HG03432 (cell line): ENCODE results near the gene NOL4.
A peak's percentile ranks its signal among the peaks of the same experiment; 100 is the strongest.
"Not testable (repeated sequence)": the region's sequence is repeated elsewhere in the genome, so short reads cannot be mapped to it uniquely, and the experiment has no call there.

Experiments used
- ATAC-seq: cut with Tn5 transposase; IDR thresholded peaks from one replicate; pipeline ENCODE4 v1.9.1; 2021; ENCODE audit warnings: mild to moderate bottlenecking, moderate library complexity; ENCODE audit not compliant: unreplicated experiment

Gene NOL4

GRCh38 chr18:34224423-34225217, at the start of gene NOL4:
TSS of gene NOL4 (minus strand) at chr18:34224913. CDS start at chr18:34223253, 1,660 bp downstream.
- ATAC-seq, result peak; percentile 43

DNA sequence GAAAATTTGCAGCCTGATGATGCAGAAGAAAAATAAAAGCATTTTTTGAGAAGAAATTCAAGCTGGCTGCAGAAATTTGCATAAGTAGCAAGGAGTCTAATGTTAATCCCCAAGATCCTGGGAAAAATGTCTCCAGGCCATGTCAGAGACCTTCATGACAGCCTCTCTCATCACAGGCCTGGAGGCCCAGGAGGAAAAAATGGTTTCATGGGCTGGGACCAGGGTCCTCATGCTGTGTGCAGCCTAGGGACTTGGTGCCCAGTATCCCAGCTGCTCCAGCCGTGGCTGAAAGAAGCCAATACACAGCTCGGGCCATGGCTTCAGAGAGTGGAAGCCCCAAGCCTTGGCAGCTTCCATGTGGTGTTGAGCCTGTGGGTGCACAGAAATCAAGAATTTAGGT, 41.3 kb upstream of the NOL4 start:
- not testable (repeated sequence) for ATAC-seq

- ATAC-seq, result peak; percentile 97
These were observed 37.4 kb upstream of the NOL4 start for GRCh38 chr18:34261865-34262780.

DNA sequence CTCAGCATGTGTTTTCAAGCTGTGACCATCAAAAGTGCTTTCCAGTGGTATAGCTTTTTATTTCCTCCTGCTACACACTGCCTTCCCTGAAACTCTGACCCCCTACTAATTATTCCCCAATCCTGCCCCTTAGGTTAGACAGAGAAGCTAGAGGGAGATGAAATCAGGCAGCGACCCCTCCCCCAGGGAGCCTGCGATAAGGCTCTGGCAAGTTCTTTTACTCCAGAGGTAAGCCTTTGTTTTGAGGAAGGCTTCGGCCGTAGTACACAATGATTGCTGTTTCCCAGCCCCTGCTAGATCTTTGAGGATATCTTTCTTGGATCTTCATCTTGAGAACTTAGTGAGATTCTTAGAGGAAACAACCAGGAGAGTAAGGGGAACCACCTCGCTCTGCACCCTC, 33.5 kb upstream of the NOL4 start:
- ATAC-seq, result no peak

DNA sequence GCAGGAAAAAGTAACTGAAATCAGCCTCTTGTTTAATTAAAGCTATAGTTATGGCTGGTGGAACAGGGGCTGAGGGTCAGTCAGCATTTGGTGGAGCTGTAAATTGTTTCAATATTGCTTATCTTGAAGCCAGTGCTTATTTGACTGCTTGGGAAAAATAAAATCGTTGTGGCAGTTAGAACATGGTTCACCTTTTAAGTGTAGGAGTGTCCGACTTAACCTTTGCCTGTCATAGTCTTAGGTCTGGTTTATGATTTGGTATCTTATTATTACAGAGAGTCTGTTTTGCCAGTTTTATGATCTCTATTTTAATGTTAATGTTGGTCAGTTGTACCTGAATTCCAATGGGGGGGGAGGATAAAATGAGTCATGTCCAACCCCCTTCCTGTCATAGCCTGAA, 27.2 kb upstream of the NOL4 start:
- no peak for ATAC-seq

GRCh38 chr18:34248727-34249126, 24.0 kb upstream of the NOL4 start:
- ATAC-seq, result no peak

GRCh38 chr18:34242739-34243138, 18.0 kb upstream of the NOL4 start:
- no peak for ATAC-seq

GRCh38 chr18:34233781-34234388, 9.2 kb upstream of the NOL4 start:
- not testable (repeated sequence) for ATAC-seq

- no peak for ATAC-seq
These were observed 473 bp upstream of the NOL4 start for GRCh38 chr18:34225218-34225553.

DNA sequence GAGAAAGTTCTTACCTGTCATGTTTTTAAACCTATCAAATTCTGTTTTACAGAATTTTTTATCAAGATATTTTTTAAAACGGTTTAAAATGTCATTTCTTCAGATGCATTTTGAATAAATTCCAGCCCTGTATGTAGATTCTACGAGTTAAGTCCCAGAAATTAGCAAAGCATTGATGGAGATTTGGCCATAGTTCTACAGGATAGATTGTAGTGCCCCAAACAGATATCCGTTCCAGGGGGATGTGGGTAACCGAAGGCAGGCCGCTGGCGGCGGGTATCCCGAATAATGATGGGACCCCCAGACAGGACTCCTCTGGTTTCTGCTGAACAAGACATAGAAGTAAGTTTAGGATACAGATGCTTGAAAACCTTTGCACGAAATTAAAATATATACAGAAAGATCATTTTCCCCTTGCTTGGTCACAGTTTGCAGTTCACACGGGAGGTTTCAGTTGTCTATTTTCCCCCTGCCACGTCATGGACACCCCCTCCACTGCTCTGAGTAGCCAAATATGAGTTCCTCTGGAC, 755 bp downstream of the NOL4 start:
- no peak for ATAC-seq

DNA sequence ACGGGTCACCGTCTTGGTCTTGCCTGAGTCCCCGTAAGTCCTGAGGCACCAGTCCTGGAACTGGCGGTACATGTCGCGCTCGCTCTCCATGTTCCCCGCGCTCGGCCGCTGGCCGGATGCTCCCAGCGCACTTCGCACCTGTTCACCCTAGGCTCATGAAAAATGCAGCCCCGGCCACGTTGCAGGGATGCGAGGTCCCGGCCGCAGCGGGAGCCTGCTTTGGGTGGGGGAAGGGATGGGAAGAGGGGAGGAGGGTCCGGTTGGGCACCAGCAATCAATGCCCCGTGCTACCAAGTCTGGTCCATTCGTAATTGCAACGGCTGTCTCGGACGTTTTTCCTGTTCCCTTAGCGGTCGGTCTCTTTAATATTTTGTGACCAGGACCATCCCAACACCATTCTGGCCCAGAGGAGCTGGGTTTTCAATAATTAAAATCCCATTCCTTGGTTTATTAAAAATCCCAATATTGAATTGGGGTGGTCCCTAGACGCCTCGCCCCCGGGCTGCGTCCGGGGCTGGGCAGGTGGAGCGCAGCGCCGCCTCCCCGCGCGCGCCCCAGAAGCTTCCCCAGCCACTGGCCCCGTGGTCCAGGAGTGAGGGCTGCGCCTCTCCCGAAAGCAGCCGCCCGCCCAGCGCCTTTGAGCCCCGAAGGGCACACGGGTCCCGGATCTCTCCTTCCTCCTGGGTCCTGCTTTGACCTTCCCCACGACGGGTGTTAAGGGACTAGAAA, 1.4 kb downstream of the NOL4 start:
- ATAC-seq, result peak; percentile 9

- peak; percentile 70 for ATAC-seq
These were observed 2.2 kb downstream of the NOL4 start for GRCh38 chr18:34222307-34223163.

DNA sequence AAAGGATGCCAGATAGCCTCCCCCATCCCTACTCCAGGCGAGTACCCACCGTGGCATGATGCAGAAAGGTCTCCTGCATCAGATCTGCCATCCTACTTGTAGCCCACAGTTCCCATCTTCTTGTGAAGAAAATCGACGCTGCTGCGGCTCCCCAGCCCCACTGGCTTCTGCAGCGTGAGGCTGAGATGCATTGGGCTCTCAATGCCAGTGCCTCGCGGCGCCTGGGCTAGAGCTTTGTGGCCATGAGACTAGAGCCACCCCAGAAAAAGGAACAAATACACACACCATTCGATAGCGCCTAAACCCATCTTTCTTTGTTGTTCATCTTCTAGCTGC, 2.8 kb downstream of the NOL4 start:
- peak; percentile 34 for ATAC-seq

DNA sequence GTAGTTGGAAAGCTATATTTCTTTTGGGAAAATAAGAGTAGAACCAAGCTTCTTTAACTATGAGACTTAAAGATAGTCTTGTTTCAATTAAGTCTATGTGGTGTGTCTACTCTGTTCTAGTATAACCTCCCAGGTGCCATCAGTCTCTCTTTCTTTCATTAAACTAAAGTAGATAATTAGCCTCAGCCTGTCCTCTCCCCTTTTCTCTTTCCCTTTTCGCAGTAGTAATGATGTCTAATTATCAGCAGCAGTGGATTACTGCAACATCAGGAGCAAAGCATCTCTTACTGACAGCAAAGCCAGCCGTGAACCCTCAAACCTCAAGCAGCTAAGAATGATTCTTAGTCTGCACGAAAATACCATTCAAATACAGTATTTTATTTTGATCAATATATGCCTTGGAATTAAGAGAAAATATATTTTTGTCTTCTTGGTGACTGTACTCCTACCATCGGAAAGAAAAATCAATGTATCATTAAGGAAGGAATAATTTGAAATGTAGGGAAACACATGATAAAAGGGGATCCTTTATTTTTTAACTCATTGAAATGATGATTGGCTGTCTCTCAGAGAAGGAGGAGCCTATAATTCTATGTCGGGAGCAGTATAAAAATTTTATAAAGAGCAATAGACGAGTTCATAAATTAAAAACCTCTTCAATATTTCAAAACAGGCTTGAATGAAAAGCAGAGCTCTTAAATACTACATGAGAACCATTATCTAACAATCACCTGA, 4.5 kb downstream of the NOL4 start:
- ATAC-seq, result no peak

- ATAC-seq, result no peak
These were observed 5.1 kb downstream of the NOL4 start for GRCh38 chr18:34219651-34220050.

GRCh38 chr18:34212511-34212910, 12.2 kb downstream of the NOL4 start:
- no peak for ATAC-seq

DNA sequence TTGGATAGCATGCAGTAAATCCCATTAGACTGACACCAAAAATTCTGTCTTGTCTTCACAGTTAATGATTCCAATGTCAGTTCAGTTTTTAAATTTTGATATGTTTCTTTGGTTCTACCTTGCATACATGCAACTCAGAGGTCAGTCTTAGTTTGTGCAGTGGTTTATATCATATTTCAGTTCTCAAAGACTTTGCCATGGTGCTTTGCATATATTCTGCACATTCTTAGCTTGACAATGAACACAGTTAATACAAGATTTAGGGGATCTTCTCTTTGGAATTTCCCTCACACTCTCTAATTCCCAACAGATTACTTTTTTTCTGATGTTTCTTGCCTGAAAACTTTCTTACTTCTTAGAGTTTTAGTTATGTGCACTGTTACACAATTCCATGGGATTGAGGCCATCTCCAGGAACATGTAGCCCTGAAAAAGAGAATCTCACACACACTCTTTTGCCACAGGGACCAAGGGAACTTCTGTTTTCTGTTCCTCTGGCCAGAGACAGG, 17.3 kb downstream of the NOL4 start:
- ATAC-seq, result peak; percentile 56

GRCh38 chr18:34203866-34204265, 20.8 kb downstream of the NOL4 start:
- ATAC-seq, result no peak

DNA sequence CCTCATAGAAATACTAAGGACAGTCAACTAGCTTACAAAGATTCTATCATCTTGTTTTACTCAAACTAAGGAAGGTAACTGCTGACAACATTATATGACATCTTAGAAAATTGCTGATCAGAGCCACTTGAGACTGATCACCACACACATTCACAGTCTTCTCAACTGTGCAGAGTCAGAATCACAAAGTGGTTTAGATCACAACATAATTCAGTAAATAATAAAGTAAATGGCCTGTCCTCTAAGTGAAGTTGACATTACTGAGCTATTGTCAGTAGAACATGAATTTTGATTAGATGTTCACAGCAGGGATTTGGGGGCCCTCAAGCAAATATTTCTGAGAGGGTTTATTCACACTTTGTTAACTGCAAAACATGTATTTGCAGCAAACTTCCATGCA, 28.5 kb downstream of the NOL4 start:
- no peak for ATAC-seq
